Fibroblast of peridontal ligament (primary cell): ENCODE measurements around the gene MRAS.
A peak's percentile ranks its signal among the peaks of the same experiment; 100 is the strongest.

Experiments used
- DNase-seq: peaks from one replicate; pipeline ENCODE4 v3.0.0-alpha.2; 2010; ENCODE audit errors: extremely low read depth

The MRAS gene

GRCh38 chr3:138340511-138340910, 7.9 kb upstream of the MRAS start:
- DNase-seq = no peak

GRCh38 chr3:138344754-138345153, 3.6 kb upstream of the MRAS start:
- no peak for DNase-seq

- peak; percentile 33 for DNase-seq
Observed at GRCh38 chr3:138348754-138349739, 668 bp downstream of the MRAS start.

GRCh38 chr3:138349926-138350665, 1.7 kb downstream of the MRAS start:
- peak; percentile 65 for DNase-seq

- DNase-seq = no peak
Observed at GRCh38 chr3:138351151-138351550, 2.8 kb downstream of the MRAS start.

GRCh38 chr3:138351916-138352550, 3.7 kb downstream of the MRAS start:
- no peak for DNase-seq

- DNase-seq = no peak
Observed at GRCh38 chr3:138354376-138354775, 6.0 kb downstream of the MRAS start.

GRCh38 chr3:138355071-138355470, 6.7 kb downstream of the MRAS start:
- DNase-seq = no peak

- no peak for DNase-seq
Observed at GRCh38 chr3:138356730-138357405, 8.5 kb downstream of the MRAS start.

- DNase-seq = no peak
Observed at GRCh38 chr3:138359148-138359918, 11.0 kb downstream of the MRAS start.

GRCh38 chr3:138359919-138360868, 11.8 kb downstream of the MRAS start:
- no peak for DNase-seq

- no peak for DNase-seq
Observed at GRCh38 chr3:138360869-138361525, 12.6 kb downstream of the MRAS start.

GRCh38 chr3:138361561-138361971, 13.2 kb downstream of the MRAS start:
- DNase-seq = no peak

- no peak for DNase-seq
Observed at GRCh38 chr3:138362538-138362937, 14.2 kb downstream of the MRAS start.

- no peak for DNase-seq
Observed at GRCh38 chr3:138363322-138363721, 14.9 kb downstream of the MRAS start.

- no peak for DNase-seq
Observed at GRCh38 chr3:138364356-138365252, 16.2 kb downstream of the MRAS start.

GRCh38 chr3:138365253-138365555, 16.8 kb downstream of the MRAS start:
- DNase-seq = no peak

GRCh38 chr3:138366006-138366759, 17.8 kb downstream of the MRAS start:
- DNase-seq = no peak
